Natural killer cell (primary cell): ENCODE results near the gene SLC6A3. TPM values are rescaled to one million over a fixed set of nuclear protein-coding genes. Genes with fewer than 3 reads are reported as not detected.

Source experiments
- ATAC-seq, 3 donors: fragments of 150-1000 bp in 2 of 3; fragments of 200-7000 bp in 1 of 3; cut with Tn5 transposase; 1 replicate in 1 of 3; 2 replicates in 2 of 3; pipeline ENCODE4 v1.10.0; 2021; ENCODE audit warnings: mild to moderate bottlenecking in 2 of 3, moderate library complexity in 2 of 3
- DNase-seq, 2 donors: peaks; one replicate each; pipeline versions ENCODE4 v3.0.0 to v3.0.0-alpha.2; 2013 to 2021; ENCODE audit warnings: mixed read lengths in 1 of 2
- H3K27ac ChIP-seq: one replicate; pipeline ENCODE4 v1.5.1; 2013; ENCODE audit warnings: mild to moderate bottlenecking, low read length
- H3K27me3 ChIP-seq: one replicate; pipeline ENCODE4 v1.6.1; 2013; ENCODE audit warnings: low read length; ENCODE audit not compliant: control insufficient read depth, insufficient read depth
- H3K36me3 ChIP-seq: one replicate; pipeline ENCODE4 v1.6.1; 2013; ENCODE audit warnings: low read length; ENCODE audit not compliant: control insufficient read depth, insufficient read depth
- H3K4me1 ChIP-seq: one replicate; pipeline ENCODE4 v1.6.1; 2013; ENCODE audit warnings: low read length; ENCODE audit not compliant: control insufficient read depth, insufficient read depth
- H3K4me3 ChIP-seq: one replicate; pipeline ENCODE4 v1.5.1; 2013; ENCODE audit warnings: low read length
- H3K9me3 ChIP-seq: one replicate; pipeline ENCODE4 v1.6.1; 2013; ENCODE audit warnings: low read length; ENCODE audit not compliant: control insufficient read depth, insufficient read depth
- H3K27ac Mint-ChIP-seq, 2 donors: one replicate each; pipeline ENCODE4 v1.8.0; 2022; ENCODE audit warnings: mild to moderate bottlenecking in 2 of 2, mixed read lengths in 2 of 2, moderate library complexity in 1 of 2
- H3K27me3 Mint-ChIP-seq, 2 donors: one replicate each; pipeline ENCODE4 v1.8.0; 2022; ENCODE audit warnings: low read depth in 2 of 2, mixed read lengths in 2 of 2
- H3K36me3 Mint-ChIP-seq: one replicate; pipeline ENCODE4 v1.8.0; 2022; ENCODE audit warnings: mixed read lengths
- H3K4me1 Mint-ChIP-seq, 2 donors: one replicate each; pipeline ENCODE4 v1.8.0; 2022; ENCODE audit warnings: mixed read lengths in 2 of 2
- H3K4me3 Mint-ChIP-seq: one replicate; pipeline ENCODE4 v1.8.0; 2022; ENCODE audit warnings: mild to moderate bottlenecking, moderate library complexity, mixed read lengths
- H3K9me3 Mint-ChIP-seq, 2 donors: one replicate each; pipeline ENCODE4 v1.8.0; 2022; ENCODE audit warnings: mixed read lengths in 2 of 2
- WGBS: methylation state at CpG from one replicate; pipeline ENCODE4 v1.1.7; 2013; ENCODE audit warnings: missing lambda C conversion rate; ENCODE audit not compliant: insufficient coverage; 5-methylcytosine and 5-hydroxymethylcytosine counted together
- intact Hi-C: fragments of 100-400 bp; cut with micrococcal nuclease; formaldehyde crosslinking; loops from one replicate; pipeline ENCODE4 v1.14.2; 2022
- total RNA-seq, 4 donors: library from RNA; stranded (reverse); fragments of 120-200 nt in 1 of 4; gene quantifications; one replicate each; pipeline versions ENCODE4 v1.2.3 to v1.2.4, GENCODE V29; 2013 to 2022
- TF ChIP-seq, protein P1 (sequence below): fragments of 200-600 bp; IDR thresholded peaks from one replicate; pipeline ENCODE4 v1.8.0; 2022; ENCODE audit warnings: antibody characterized with exemption

Gene SLC6A3
- total RNA-seq, 3 donors from 2014 or later (not counting 1 experiment from before 2014, with no cell fraction given) = not detected

DNA sequence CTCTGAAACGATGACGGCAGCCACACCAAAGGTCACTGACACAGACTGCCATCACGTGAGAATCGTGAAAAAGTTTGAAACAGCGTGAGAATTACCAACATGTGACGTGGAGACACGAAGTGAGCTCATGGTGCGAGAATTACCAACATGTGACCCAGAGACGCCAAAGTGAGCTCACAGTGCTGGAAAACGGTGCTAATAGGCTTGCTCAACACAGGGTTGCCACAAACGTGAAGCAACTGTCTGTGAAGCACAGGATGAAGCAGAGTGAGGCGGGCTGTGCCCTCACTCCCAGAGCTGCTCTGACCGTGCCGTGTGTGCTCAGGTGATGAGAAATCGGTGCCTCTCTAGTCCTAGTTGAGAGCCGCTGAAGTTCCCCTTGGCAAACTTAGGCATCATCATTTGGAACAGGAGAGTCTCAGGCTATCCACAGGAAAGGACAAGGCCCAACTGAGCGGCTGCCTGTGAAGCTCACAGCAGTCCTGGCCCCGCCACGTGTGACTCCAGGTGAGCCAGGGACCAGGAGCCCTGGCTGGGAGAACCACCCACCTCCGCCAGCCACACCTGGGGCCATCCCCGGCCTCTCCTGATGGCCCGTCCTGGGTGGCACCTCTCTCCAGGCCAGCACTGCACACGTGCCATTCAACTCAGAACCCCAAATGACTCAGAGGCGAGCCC is 29.8 kb upstream of the SLC6A3 start:
- ATAC-seq (peak in 1 of 3 donors; percentile 17), DNase-seq (no peak)
- TF ChIP-seq, protein P1, sequence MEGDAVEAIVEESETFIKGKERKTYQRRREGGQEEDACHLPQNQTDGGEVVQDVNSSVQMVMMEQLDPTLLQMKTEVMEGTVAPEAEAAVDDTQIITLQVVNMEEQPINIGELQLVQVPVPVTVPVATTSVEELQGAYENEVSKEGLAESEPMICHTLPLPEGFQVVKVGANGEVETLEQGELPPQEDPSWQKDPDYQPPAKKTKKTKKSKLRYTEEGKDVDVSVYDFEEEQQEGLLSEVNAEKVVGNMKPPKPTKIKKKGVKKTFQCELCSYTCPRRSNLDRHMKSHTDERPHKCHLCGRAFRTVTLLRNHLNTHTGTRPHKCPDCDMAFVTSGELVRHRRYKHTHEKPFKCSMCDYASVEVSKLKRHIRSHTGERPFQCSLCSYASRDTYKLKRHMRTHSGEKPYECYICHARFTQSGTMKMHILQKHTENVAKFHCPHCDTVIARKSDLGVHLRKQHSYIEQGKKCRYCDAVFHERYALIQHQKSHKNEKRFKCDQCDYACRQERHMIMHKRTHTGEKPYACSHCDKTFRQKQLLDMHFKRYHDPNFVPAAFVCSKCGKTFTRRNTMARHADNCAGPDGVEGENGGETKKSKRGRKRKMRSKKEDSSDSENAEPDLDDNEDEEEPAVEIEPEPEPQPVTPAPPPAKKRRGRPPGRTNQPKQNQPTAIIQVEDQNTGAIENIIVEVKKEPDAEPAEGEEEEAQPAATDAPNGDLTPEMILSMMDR = no peak
- no peaks in the 10 kb centered on the region for H3K9me3 ChIP-seq
- Mint-ChIP-seq H3K4me1 (peaks cover 7 to 22% of the 10 kb centered on the region in 2 donors), H3K36me3 (no peaks in the 10 kb centered on the region), H3K27me3 (no peaks in the 10 kb centered on the region), H3K4me3 (no peak overlapping the region), H3K9me3 (no peaks in the 10 kb centered on the region), H3K27ac (no peak overlapping the region)
- intact Hi-C loops = no loop called here
- WGBS = 93% methylated on average over 24 of the region's 24 CpGs
- H3K27ac ChIP-seq = no peak overlapping the region
- peaks cover 92% of the 10 kb centered on the region for H3K36me3 ChIP-seq
- peaks cover 14% of the 10 kb centered on the region for H3K4me1 ChIP-seq
- no peaks in the 10 kb centered on the region for H3K27me3 ChIP-seq
- no peak overlapping the region for H3K4me3 ChIP-seq

DNA sequence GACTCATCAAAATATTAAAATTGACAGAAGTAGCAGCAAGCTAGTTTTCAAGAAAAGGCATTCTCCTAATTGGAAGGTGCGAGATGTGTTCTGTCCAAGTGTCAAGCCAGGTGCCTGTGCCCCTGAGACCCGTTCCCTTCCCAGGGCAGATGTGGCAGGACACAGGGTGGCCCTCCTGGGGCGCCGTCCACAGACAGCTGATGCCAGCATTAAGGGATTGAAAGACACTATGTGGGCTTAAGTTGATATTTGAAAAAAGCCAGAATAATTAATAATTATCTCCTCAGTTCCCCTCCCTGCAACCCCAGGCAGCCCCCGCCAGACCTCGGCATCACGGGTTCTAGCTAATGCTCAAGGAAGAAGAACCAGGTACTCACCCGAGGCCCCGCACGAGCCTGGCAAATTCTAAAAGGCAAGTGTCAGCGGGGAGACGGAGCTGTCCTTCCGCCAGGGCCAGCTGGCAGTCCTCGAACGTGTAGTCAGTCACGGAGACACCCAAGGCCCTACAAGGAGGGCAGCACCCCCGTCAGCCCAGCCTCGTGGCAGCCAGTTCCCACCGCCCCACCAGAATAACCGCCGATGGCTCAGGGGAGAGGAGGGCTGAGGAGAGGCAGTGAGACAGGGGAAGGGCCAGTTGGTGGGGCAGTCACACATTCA is 29.1 kb upstream of the SLC6A3 start:
- Histone ChIP-seq H3K4me3 (no peak overlapping the region), H3K27ac (no peak overlapping the region), H3K9me3 (no peaks in the 10 kb centered on the region), H3K4me1 (peaks cover 7% of the 10 kb centered on the region), H3K36me3 (peaks cover 89% of the 10 kb centered on the region), H3K27me3 (no peaks in the 10 kb centered on the region)
- H3K4me3 Mint-ChIP-seq = no peak overlapping the region
- no peaks in the 10 kb centered on the region for H3K9me3 Mint-ChIP-seq
- H3K27me3 Mint-ChIP-seq = no peaks in the 10 kb centered on the region
- DNase-seq (no peak), ATAC-seq (no peak)
- peaks cover 7 to 18% of the 10 kb centered on the region in 2 donors for H3K4me1 Mint-ChIP-seq
- intact Hi-C loops = no loop called here
- peak overlapping the region in 1 of 2 donors; percentile 58 for H3K27ac Mint-ChIP-seq
- TF ChIP-seq, protein P1 = no peak
- 97% methylated on average over 21 of the region's 21 CpGs for WGBS
- no peaks in the 10 kb centered on the region for H3K36me3 Mint-ChIP-seq

DNA sequence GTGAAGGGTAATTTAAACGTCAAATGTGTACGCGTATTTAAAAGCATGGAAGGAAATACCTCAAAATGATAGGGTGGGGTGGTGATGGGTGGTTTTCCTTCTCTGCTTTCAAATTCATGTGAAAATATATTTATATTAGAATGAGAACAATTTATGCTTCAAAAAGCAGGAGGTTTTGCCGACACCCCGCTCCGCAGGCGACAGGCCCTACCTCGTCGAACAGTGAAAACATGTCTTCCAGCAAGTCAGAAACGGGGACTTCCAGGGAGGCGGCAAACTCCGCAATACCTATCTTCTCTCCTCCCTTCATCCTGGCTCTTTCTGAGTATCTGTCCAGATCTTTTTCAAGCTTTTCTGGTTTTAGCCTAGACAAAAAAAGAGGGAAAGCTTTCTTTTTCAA is 28.5 kb upstream of the SLC6A3 start:
- TF ChIP-seq, protein P1 = no peak
- 96% methylated on average over 12 of the region's 12 CpGs for WGBS
- no peaks in the 10 kb centered on the region for H3K9me3 ChIP-seq
- no peaks in the 10 kb centered on the region for H3K27me3 Mint-ChIP-seq
- H3K27ac ChIP-seq = no peak overlapping the region
- peaks cover 7 to 18% of the 10 kb centered on the region in 2 donors for H3K4me1 Mint-ChIP-seq
- H3K4me3 ChIP-seq = no peak overlapping the region
- H3K36me3 Mint-ChIP-seq = no peaks in the 10 kb centered on the region
- ATAC-seq = no peak
- no peak for DNase-seq
- H3K9me3 Mint-ChIP-seq = no peaks in the 10 kb centered on the region
- intact Hi-C loops = no loop called here
- peaks cover 84% of the 10 kb centered on the region for H3K36me3 ChIP-seq
- H3K27me3 ChIP-seq = no peaks in the 10 kb centered on the region
- peaks cover 1% of the 10 kb centered on the region for H3K4me1 ChIP-seq
- no peak overlapping the region for H3K4me3 Mint-ChIP-seq
- peak overlapping the region in 1 of 2 donors; percentile 58 for H3K27ac Mint-ChIP-seq
